ENCODE results near the gene MROH7. TPM values are rescaled to one million over a fixed set of nuclear protein-coding genes. Genes with fewer than 3 reads are reported as not detected.

MROH7 gene
- total RNA-seq, 2 experiments from 2014 or later, result 0.14 to 0.19 TPM

DNA sequence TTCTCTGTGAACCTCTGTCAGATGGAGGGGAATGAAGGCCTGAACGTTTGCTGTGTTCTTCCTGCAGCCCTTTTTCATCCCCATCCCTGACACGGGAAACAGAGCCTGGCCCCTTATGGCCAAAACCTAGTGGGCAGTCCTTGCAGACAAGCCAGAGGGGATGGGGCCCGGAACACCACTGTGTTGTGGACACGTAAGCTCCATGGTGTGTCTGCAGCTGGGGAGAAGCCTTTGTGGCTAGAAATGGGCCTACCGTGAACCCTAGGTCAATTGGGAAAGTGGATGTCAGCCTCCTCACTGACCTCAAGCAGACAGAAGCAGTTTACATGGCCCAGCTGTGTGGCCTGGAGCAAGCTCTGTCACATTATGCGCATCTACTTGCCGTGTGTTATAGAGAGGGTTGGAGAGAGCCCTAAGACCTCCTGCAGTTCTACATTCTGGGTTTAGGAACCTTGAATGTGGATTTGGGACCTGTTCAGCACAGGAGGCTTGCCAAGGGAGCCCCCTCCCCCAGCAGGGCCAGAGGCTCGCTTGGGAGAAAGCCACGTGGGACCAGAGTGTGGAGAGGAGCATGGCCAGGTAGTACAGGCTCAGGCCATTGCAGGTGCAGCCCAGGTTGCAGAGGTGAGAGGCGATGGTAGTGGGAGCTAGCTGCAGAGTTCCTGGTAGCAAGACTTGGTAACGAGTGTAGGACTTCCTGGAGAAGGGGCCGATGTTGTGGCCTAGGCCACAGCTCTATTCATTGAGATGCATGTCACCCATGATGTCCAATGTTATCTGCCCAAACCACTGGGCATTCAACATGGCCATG lies 102.0 kb downstream of the MROH7 start:
- intact Hi-C loops (cut with DNase I, micrococcal nuclease), result no loop called here
- H3K27ac Mint-ChIP-seq, result no peak overlapping the region
- peaks cover 56% of the 10 kb centered on the region for H3K36me3 Mint-ChIP-seq (ENCODE audit: low read depth)
- TF ChIP-seq, protein P1, sequence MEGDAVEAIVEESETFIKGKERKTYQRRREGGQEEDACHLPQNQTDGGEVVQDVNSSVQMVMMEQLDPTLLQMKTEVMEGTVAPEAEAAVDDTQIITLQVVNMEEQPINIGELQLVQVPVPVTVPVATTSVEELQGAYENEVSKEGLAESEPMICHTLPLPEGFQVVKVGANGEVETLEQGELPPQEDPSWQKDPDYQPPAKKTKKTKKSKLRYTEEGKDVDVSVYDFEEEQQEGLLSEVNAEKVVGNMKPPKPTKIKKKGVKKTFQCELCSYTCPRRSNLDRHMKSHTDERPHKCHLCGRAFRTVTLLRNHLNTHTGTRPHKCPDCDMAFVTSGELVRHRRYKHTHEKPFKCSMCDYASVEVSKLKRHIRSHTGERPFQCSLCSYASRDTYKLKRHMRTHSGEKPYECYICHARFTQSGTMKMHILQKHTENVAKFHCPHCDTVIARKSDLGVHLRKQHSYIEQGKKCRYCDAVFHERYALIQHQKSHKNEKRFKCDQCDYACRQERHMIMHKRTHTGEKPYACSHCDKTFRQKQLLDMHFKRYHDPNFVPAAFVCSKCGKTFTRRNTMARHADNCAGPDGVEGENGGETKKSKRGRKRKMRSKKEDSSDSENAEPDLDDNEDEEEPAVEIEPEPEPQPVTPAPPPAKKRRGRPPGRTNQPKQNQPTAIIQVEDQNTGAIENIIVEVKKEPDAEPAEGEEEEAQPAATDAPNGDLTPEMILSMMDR (IDR thresholded peaks at IDR 0.05), result no peak
- ChIA-PET POLR2A (no interaction called here), CTCF (no interaction called here)
- DNase-seq (no peak), ATAC-seq (ENCODE audit: poor library complexity) (no peak)
- H3K4me3 Mint-ChIP-seq, result no peak overlapping the region
- H3K4me1 Mint-ChIP-seq (ENCODE audit: low read depth), result no peaks in the 10 kb centered on the region
- Histone ChIP-seq H3K27me3 (ENCODE audit: control insufficient read depth in 1 of 2, insufficient read depth in 2 of 2, low read length in 2 of 2) (no peaks in the 10 kb centered on the region), H3K36me3 (ENCODE audit: insufficient read depth, low read length) (peaks cover 37% of the 10 kb centered on the region), H3K4me1 (ENCODE audit: insufficient read depth, low read length) (no peaks in the 10 kb centered on the region), H3K9me3 (ENCODE audit: control insufficient read depth in 1 of 2, insufficient read depth in 1 of 2, low read length in 2 of 2) (no peaks in the 10 kb centered on the region), H3K27ac (ENCODE audit: low read depth in 1 of 2, low read length in 2 of 2) (no peak overlapping the region), H3K4me3 (ENCODE audit: low read length) (no peak overlapping the region)
- H3K27me3 Mint-ChIP-seq, result no peaks in the 10 kb centered on the region
- H3K9me3 Mint-ChIP-seq, result no peaks in the 10 kb centered on the region

- Mint-ChIP-seq H3K27ac (no peak overlapping the region), H3K36me3 (ENCODE audit: low read depth) (peaks cover 48% of the 10 kb centered on the region), H3K27me3 (no peaks in the 10 kb centered on the region), H3K9me3 (no peaks in the 10 kb centered on the region), H3K4me3 (no peak overlapping the region), H3K4me1 (ENCODE audit: low read depth) (no peaks in the 10 kb centered on the region)
- Histone ChIP-seq H3K4me3 (ENCODE audit: low read length) (no peak overlapping the region), H3K36me3 (ENCODE audit: insufficient read depth, low read length) (peaks cover 29% of the 10 kb centered on the region), H3K9me3 (ENCODE audit: control insufficient read depth in 1 of 2, insufficient read depth in 1 of 2, low read length in 2 of 2) (no peaks in the 10 kb centered on the region), H3K27me3 (ENCODE audit: control insufficient read depth in 1 of 2, insufficient read depth in 2 of 2, low read length in 2 of 2) (no peaks in the 10 kb centered on the region), H3K27ac (ENCODE audit: low read depth in 1 of 2, low read length in 2 of 2) (no peak overlapping the region), H3K4me1 (ENCODE audit: insufficient read depth, low read length) (no peaks in the 10 kb centered on the region)
- ChIA-PET CTCF (no interaction called here), POLR2A (no interaction called here)
- ATAC-seq (ENCODE audit: poor library complexity), result no peak
- no peak for DNase-seq
- TF ChIP-seq, protein P1 (IDR thresholded peaks at IDR 0.05), result no peak
- intact Hi-C loops (cut with DNase I, micrococcal nuclease), result no loop called here
Measured at GRCh38 chr1:54744696-54745095, 103.1 kb downstream of the MROH7 start.

GRCh38 chr1:54745274-54745673 lies 103.7 kb downstream of the MROH7 start:
- H3K27me3 ChIP-seq (ENCODE audit: control insufficient read depth in 1 of 2, insufficient read depth in 2 of 2, low read length in 2 of 2), result no peaks in the 10 kb centered on the region
- no peaks in the 10 kb centered on the region for H3K9me3 ChIP-seq (ENCODE audit: control insufficient read depth in 1 of 2, insufficient read depth in 1 of 2, low read length in 2 of 2)
- ChIA-PET CTCF (no interaction called here), POLR2A (no interaction called here)
- DNase-seq, result no peak
- H3K4me3 ChIP-seq (ENCODE audit: low read length), result no peak overlapping the region
- Mint-ChIP-seq H3K27ac (no peak overlapping the region), H3K27me3 (no peaks in the 10 kb centered on the region), H3K9me3 (no peaks in the 10 kb centered on the region), H3K4me1 (ENCODE audit: low read depth) (no peaks in the 10 kb centered on the region), H3K36me3 (ENCODE audit: low read depth) (peaks cover 42% of the 10 kb centered on the region), H3K4me3 (no peak overlapping the region)
- ATAC-seq (ENCODE audit: poor library complexity), result no peak
- no peaks in the 10 kb centered on the region for H3K4me1 ChIP-seq (ENCODE audit: insufficient read depth, low read length)
- peaks cover 23% of the 10 kb centered on the region for H3K36me3 ChIP-seq (ENCODE audit: insufficient read depth, low read length)
- intact Hi-C loops (cut with DNase I, micrococcal nuclease), result no loop called here
- TF ChIP-seq, protein P1 (IDR thresholded peaks at IDR 0.05), result no peak
- H3K27ac ChIP-seq (ENCODE audit: low read depth in 1 of 2, low read length in 2 of 2), result no peak overlapping the region
